Psoas muscle (tissue), 8 donors: ENCODE data around the gene HHLA2. TPM values are rescaled to one million over a fixed set of nuclear protein-coding genes. Genes with fewer than 3 reads are reported as not detected.

ENCODE experiments used
- ATAC-seq, 4 donors: fragments of 200-7000 bp; cut with Tn5 transposase; one replicate each; pipeline ENCODE4 v1.9.1; 2020; ENCODE audit warnings: moderate library complexity in 3 of 4, mild to moderate bottlenecking in 2 of 4
- DNase-seq, 2 donors: peaks; one replicate each; pipeline ENCODE4 v3.0.0-alpha.2; 2020
- H3K27ac ChIP-seq: fragments of 200-600 bp; one replicate; pipeline ENCODE4 v1.8.0; 2022
- H3K27me3 ChIP-seq, 3 donors: fragments of 200-600 bp in 1 of 3; one replicate each; pipeline versions ENCODE4 v1.6.1 to v1.8.0; 2013 to 2022; ENCODE audit warnings: low read length in 2 of 3, mild to moderate bottlenecking in 2 of 3, moderate library complexity in 1 of 3; ENCODE audit not compliant: insufficient read depth in 3 of 3
- H3K36me3 ChIP-seq, 2 donors: fragments of 200-600 bp in 1 of 2; one replicate each; pipeline versions ENCODE4 v1.6.1 to v1.8.0; 2013 to 2022; ENCODE audit warnings: low read depth in 1 of 2, mild to moderate bottlenecking in 1 of 2, moderate library complexity in 1 of 2; ENCODE audit not compliant: insufficient read depth in 1 of 2
- H3K4me1 ChIP-seq: fragments of 200-600 bp; one replicate; pipeline ENCODE4 v1.8.0; 2022
- H3K4me3 ChIP-seq: fragments of 200-600 bp; one replicate; pipeline ENCODE4 v1.8.0; 2022; ENCODE audit warnings: mild to moderate bottlenecking
- H3K9me3 ChIP-seq: fragments of 200-600 bp; one replicate; pipeline ENCODE4 v1.8.0; 2022
- CTCF ChIP-seq: fragments of 200-600 bp; IDR thresholded peaks from one replicate; pipeline ENCODE4 v1.8.0; 2022; ENCODE audit warnings: antibody characterized with exemption
- WGBS, 3 donors: extraction: QIAGEN DNeasy Blood & Tissue Kit; methylation state at CpG; one replicate each; pipeline versions ENCODE4 v1.1.6 to v1.1.7; 2013; 5-methylcytosine and 5-hydroxymethylcytosine counted together
- intact Hi-C, 2 donors: fragments of 100-400 bp; cut with DNase I; formaldehyde crosslinking; loops; one replicate each; pipeline versions ENCODE4 v1.11.0 to v1.14.2; 2022
- polyA plus RNA-seq, 3 donors: library from polyadenylated mRNA; stranded (reverse); fragments of 200-250 nt; gene quantifications; one replicate each; pipeline ENCODE4 v1.2.3, GENCODE V29; 2013
- total RNA-seq, 4 donors: library from RNA; stranded (reverse); fragmentation: NEBNext Ultra II Directional in 2 of 4; extraction: Animal tissue kit (Norgen Biotek cat#: 25700) in 2 of 4; gene quantifications; one replicate each; pipeline versions ENCODE4 v1.2.1 to v1.2.4, GENCODE V29; 2021 to 2023
- donor health status: healthy with polysubstance abuse.
- donor health status: DM: no; HTN: no; CAD: no; lungs with moderate emphysema.
- donor health status: Bipolar disorder and iron deficiency.
- donor health status: healthy.
- donor health status: DM: yes; HTN: yes; CAD: no.
- donor health status: DM: no; HTN: no; CAD: no.
- donor health status: DM: no; HTN: no; CAD: no.
- donor health status: DM: yes; HTN: yes; CAD: no.

The HHLA2 gene
- total and polyA plus RNA-seq, 7 donors = 0.04 TPM; not detected in 6

GRCh38 chr3:108305484-108306172 is 9.3 kb downstream of the HHLA2 start:
- Histone ChIP-seq H3K27me3 (peaks cover 0 to 2% (median 0%) of the 10 kb centered on the region in 3 donors), H3K27ac (no peak overlapping the region), H3K36me3 (no peaks in the 10 kb centered on the region), H3K4me3 (no peak overlapping the region), H3K4me1 (no peaks in the 10 kb centered on the region), H3K9me3 (no peaks in the 10 kb centered on the region)
- TF ChIP-seq CTCF = no peak
- intact Hi-C loops = loop anchor here in 1 of 2 donors (5.0 kb wide), 1 partner anchor 278 kb away; no protein-coding TSS in a partner anchor
- WGBS, 3 donors = 36 to 63% (median 43%) methylated on average over 1 of the region's 1 CpG
- no peak for DNase-seq
- ATAC-seq = peak; percentile 50 to 78 (median 77)

GRCh38 chr3:108311797-108312196 is 15.4 kb downstream of the HHLA2 start:
- no peak for TF ChIP-seq CTCF
- intact Hi-C loops = no loop called here
- Histone ChIP-seq H3K27me3 (no peaks in the 10 kb centered on the region), H3K4me3 (no peak overlapping the region), H3K9me3 (no peaks in the 10 kb centered on the region), H3K4me1 (no peaks in the 10 kb centered on the region), H3K36me3 (no peaks in the 10 kb centered on the region), H3K27ac (no peak overlapping the region)
- WGBS, 3 donors = 46 to 50% (median 47%) methylated on average over 5 of the region's 5 CpGs
- ATAC-seq = no peak
- DNase-seq = no peak

GRCh38 chr3:108312656-108313055 is 16.3 kb downstream of the HHLA2 start:
- no peak for DNase-seq
- no peak for ATAC-seq
- H3K9me3 ChIP-seq = no peaks in the 10 kb centered on the region
- H3K27ac ChIP-seq = no peak overlapping the region
- no peaks in the 10 kb centered on the region for H3K4me1 ChIP-seq
- intact Hi-C loops = no loop called here
- no peak for TF ChIP-seq CTCF
- H3K4me3 ChIP-seq = no peak overlapping the region
- no peaks in the 10 kb centered on the region for H3K27me3 ChIP-seq
- 30 to 47% (median 44%) methylated on average over 1 of the region's 1 CpG for WGBS, 3 donors
- no peaks in the 10 kb centered on the region for H3K36me3 ChIP-seq

GRCh38 chr3:108315767-108316301 is 19.5 kb downstream of the HHLA2 start:
- no peak for ATAC-seq
- no peaks in the 10 kb centered on the region for H3K4me1 ChIP-seq
- H3K36me3 ChIP-seq = no peaks in the 10 kb centered on the region
- no peak for TF ChIP-seq CTCF
- intact Hi-C loops = no loop called here
- H3K9me3 ChIP-seq = no peaks in the 10 kb centered on the region
- 67 to 82% (median 72%) methylated on average over 2 of the region's 2 CpGs for WGBS, 3 donors
- no peak for DNase-seq
- no peak overlapping the region for H3K4me3 ChIP-seq
- H3K27ac ChIP-seq = no peak overlapping the region
- no peaks in the 10 kb centered on the region for H3K27me3 ChIP-seq
